Inferior parietal cortex (tissue), 1 donor: ENCODE data around the gene WDR45B.
"Not testable (repeated sequence)": the region's sequence is repeated elsewhere in the genome, so short reads cannot be mapped to it uniquely, and the experiment has no call there.

Experiments used
- DNase-seq: peaks from one replicate; pipeline ENCODE4 v3.0.0-alpha.2; 2016; ENCODE audit errors: extremely low spot score

WDR45B gene

DNA sequence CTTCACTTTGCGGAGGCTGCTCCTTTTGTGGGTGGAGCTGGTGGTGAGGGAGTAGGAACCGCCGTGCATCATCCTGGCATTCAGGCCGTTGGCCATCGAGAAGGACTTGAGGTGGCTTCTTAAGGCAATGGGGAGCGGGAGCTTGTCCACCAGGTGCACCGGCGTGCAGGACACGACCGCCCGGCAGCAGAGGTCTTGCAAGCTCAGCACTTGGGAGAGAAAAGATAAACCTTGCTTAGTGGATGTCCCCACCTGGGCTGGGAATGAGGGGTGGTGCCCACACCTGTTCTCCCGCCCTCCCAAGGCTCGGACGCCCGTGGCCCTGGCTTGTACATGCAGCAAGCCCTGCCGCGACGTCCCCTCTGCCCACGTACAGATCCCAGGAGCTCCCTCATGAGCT is 9.7 kb upstream of the WDR45B start:
- DNase-seq = no peak

DNA sequence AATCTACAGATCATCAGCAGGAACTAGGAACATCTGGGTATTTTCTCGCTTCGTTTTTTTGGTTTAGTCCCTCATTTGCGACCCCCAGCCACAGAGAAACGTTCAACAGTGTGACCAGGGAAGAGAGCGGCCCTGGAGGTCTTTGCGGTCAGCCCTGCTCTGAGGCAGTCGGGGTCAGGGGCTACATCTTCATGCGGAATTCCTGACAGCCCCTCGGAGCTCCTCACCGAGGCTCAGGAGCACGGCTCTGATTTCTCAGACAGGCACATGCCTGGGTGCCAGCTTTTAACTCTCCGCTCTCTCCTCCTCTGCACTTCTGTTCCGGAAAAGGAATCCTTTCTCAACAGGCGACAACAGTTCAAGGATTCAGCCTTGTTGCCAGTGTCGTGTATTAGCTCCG is 8.0 kb upstream of the WDR45B start:
- DNase-seq = no peak

GRCh38 chr17:82655523-82655922 is 7.3 kb upstream of the WDR45B start:
- no peak for DNase-seq

GRCh38 chr17:82655038-82655479 is 6.8 kb upstream of the WDR45B start:
- DNase-seq = no peak

GRCh38 chr17:82654611-82655010 is 6.4 kb upstream of the WDR45B start:
- not testable (repeated sequence) for DNase-seq

- DNase-seq = no peak
Measured at GRCh38 chr17:82653651-82654528, 5.6 kb upstream of the WDR45B start.

- DNase-seq = no peak
Measured at GRCh38 chr17:82650723-82651122, 2.5 kb upstream of the WDR45B start.

- DNase-seq = no peak
Measured at GRCh38 chr17:82649501-82650261, 1.4 kb upstream of the WDR45B start.

GRCh38 chr17:82648742-82649331 is 593 bp upstream of the WDR45B start:
- DNase-seq = no peak

GRCh38 chr17:82647593-82648164 is 565 bp downstream of the WDR45B start:
- DNase-seq = no peak

DNA sequence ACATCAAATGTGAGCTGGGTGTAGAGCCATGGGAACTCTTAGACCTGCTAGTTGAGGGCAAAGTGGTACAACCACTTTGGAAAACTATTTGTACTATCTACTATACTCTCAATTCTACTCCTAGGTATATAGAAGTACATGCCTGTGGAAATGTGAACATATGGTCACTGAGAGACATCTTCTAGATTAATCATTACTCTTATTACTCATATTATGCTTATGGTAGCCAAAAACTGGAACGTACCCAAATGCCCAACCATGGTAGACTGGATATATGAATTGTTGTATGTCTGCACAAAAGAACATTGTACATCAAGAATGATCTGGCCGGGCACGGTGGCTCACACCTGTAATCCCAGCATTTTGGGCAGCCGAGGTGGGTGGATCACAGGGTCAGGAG is 2.7 kb downstream of the WDR45B start:
- no peak for DNase-seq

- DNase-seq = no peak
Measured at GRCh38 chr17:82644148-82644547, 4.1 kb downstream of the WDR45B start.

DNA sequence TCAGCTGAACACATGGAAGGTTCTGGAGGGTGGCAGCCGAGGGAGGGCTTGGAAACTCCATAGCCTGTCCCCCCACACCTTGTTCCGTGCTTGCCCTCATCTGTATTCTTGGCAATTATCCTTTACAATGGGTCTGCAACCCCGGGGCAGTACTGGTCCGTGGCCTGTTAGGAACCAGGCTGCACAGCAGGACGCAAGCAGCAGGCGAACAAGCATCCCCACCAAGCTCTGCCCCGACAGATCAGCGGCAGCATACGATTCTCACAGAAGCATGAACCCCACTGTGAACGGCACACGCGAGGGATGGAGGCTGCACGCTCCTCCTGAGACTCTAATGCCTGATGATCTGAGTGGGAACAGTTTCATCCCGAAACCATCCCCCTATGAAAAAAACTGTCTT is 6.2 kb downstream of the WDR45B start:
- no peak for DNase-seq

- no peak for DNase-seq
Measured at GRCh38 chr17:82640036-82640435, 8.2 kb downstream of the WDR45B start.

GRCh38 chr17:82639628-82640027 is 8.6 kb downstream of the WDR45B start:
- no peak for DNase-seq

DNA sequence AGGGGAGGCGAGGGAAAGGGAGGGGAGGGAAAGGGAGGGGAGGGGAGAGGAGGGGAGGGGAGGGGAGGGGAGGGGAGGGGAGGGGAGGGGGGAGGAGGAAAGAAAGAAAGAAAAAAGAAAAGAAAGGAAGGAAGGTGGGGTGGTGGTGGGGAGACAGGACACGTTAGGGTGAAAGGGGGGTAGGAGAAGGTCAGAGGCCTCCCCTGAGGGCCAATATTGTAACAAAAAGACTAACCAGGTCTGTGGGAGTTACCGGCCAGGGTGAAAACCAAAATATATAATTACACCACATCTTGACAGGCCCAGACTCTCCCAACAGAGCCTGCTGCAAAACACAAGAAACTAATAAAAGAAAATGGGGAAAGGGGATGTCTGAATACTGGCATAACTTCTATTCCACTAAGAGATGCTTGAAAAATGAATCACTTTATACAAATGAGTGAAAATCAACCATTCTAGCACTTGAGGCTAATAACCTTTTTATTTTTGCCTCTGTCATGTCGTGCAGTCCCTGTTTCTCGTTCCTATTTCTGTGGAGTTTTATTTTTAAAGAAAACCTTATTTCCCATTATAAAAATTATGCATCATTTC is 10.0 kb downstream of the WDR45B start:
- no peak for DNase-seq

DNA sequence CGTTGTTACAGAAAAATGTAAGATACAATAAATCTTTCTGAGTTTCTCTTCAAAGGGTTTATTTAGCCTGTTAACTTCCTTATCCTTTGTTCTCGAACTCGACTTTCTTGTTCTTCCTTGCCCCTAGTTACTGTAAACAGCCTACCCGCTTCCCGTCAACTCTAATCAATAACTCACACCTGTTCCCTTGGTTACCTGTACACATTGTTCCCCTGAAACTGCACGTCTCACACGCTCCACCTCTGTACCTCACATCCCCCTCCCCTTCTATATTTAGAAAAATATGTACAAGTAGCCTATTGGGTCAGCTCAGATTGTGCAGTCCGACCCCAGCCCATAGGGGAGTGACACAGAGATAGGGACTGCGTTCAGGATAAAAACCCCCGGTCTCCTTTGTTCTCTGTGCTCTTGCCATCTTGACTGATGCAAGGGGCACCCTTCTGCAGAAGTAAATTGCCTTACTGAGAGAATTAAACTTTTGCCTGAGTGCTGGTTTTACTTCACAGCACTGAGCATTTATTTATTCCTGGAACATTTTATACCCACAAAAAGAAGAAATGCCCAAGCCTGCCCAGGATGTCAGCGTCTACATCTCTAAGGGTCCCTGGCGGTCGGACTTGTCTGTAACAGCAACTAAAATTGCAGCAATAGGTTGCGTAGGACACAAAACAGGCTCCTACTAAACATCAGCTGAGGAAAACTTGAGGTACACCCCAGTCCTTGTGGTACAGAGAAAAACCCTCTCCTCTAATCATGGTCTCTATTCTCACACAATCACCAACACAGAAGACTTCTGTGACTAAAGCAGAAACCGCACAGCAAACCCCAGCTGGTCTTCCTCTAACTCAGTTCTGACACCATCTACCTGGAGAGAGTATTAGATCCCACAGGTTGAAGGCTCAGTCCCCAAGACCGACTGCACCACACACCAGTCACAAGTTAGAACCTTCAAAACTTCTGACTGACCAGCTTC is 11.3 kb downstream of the WDR45B start:
- DNase-seq = no peak

DNA sequence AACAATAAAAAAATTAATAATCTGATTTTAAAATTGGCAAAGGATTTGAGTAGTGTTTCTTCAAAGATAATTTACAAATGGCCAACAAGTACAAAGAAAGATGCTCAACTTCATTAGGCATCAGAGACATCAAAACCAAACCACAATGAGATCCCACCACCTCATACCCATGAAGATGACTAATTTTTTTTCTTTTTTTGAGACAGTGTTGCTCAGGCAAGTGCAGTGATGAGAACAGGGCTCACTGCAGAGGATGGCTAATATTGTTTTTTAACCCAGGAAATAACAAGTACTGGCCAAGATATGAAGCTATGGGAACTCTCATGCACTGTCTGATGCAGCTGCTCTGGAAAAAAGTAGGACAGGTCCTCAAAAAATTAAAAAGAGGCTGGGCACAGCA is 14.9 kb downstream of the WDR45B start:
- no peak for DNase-seq

- no peak for DNase-seq
Measured at GRCh38 chr17:82632451-82632850, 15.8 kb downstream of the WDR45B start.

DNA sequence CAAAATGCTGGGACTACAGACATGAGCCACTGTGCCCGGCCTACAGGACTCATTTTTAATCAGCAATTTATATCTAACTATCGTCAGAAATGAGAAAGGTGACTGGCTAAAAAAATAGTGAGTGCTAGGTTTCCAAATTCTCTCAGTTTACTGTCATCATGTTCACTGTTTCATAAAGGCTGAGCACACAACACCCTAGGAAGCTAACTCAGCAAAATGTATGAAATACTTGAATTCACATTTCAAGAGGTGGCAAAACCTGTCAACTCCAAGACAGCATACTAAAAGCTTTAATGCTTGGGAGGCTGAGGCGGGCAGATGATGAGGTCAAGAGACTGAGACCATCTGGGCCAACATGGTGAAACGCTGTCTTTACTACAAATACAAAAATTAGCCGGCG is 16.7 kb downstream of the WDR45B start:
- DNase-seq = no peak

DNA sequence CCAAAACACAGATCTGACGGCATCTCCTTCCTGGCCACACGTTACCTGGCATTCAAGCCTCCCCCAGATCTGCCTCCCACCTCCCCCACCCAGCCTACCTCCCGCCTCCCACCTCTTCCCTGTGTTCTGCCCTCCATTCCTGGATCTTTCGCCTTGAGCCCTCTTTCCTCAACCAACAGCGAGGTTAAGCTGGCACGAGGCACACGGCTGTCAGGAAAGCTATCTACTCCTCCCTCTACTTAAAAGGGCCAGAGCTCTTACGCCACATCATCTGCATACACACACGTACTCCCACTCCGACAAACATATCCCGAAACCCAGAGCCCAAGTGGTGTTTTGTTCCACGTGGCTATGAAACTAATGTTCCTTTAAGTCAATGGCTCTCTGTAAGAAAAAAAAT is 18.0 kb downstream of the WDR45B start:
- no peak for DNase-seq
